Activated CD4-positive, alpha-beta memory T cell treated with anti-CD3 and anti-CD28 coated beads, Interleukin-2, amount 10 ng/mL, durations not matched to agents 7 days and 5 days (primary cell): ENCODE measurements around the gene CEBPB. TPM values are rescaled to one million over a fixed set of nuclear protein-coding genes. Genes with fewer than 3 reads are reported as not detected.
A peak's percentile ranks its signal among the peaks of the same experiment; 100 is the strongest.
"Not testable (repeated sequence)": the region's sequence is repeated elsewhere in the genome, so short reads cannot be mapped to it uniquely, and the experiment has no call there.

Experiments
- CTCF ChIA-PET: fragments of 350-600 bp; sonication (Branson Sonifier 250); formaldehyde crosslinking; loops from one replicate; lab custom pipeline; 2021; ENCODE audit warnings: antibody characterized with exemption, inconsistent platforms; lab: Charles Lee
- POLR2A ChIA-PET: fragments of 350-600 bp; sonication (Branson Sonifier 250); formaldehyde crosslinking; loops from one replicate; lab custom pipeline; 2021; ENCODE audit warnings: antibody characterized with exemption; lab: Charles Lee
- DNase-seq: peaks from one replicate; pipeline ENCODE4 v3.0.0-alpha.2; 2020
- H3K27ac Mint-ChIP-seq: one replicate; pipeline ENCODE4 v1.8.0; 2021; ENCODE audit warnings: mild to moderate bottlenecking, mixed read lengths
- H3K27me3 Mint-ChIP-seq: one replicate; pipeline ENCODE4 v1.8.0; 2021; ENCODE audit warnings: mixed read lengths
- H3K36me3 Mint-ChIP-seq: one replicate; pipeline ENCODE4 v1.8.0; 2021; ENCODE audit warnings: low read depth, mixed read lengths
- H3K4me1 Mint-ChIP-seq: one replicate; pipeline ENCODE4 v1.8.0; 2021; ENCODE audit warnings: mixed read lengths
- H3K4me3 Mint-ChIP-seq: one replicate; pipeline ENCODE4 v1.8.0; 2021; ENCODE audit warnings: mild to moderate bottlenecking, mixed read lengths
- H3K9me3 Mint-ChIP-seq: one replicate; pipeline ENCODE4 v1.8.0; 2021; ENCODE audit warnings: mixed read lengths
- total RNA-seq, 2 experiments: library from RNA; stranded (reverse); gene quantifications; one replicate each; pipeline ENCODE4 v1.2.3, GENCODE V29; 2021

CEBPB gene
- total RNA-seq, 2 experiments from 2014 or later, result 36.5 to 37.5 TPM

GRCh38 chr20:50152394-50153152 lies 38.1 kb upstream of the CEBPB start:
- H3K27ac Mint-ChIP-seq, result peak overlapping the region; percentile 76
- peaks cover 60% of the 10 kb centered on the region for H3K4me1 Mint-ChIP-seq
- H3K27me3 Mint-ChIP-seq, result no peaks in the 10 kb centered on the region
- no peak for DNase-seq
- peak overlapping the region; percentile 81 for H3K4me3 Mint-ChIP-seq
- H3K36me3 Mint-ChIP-seq, result peaks cover 40% of the 10 kb centered on the region
- ChIA-PET POLR2A (interaction anchor here (0.7 to 4.5 kb wide), 13 partner anchors 8 to 364 kb away, joined by 3 to 73 read pairs (median 8); partner anchors contain the start of gene UBE2V1), CTCF (interaction anchor here (1.0 to 5.1 kb wide), 10 partner anchors 13 to 174 kb away, joined by 3 to 55 read pairs (median 14); partner anchors contain the start of gene UBE2V1)
- no peaks in the 10 kb centered on the region for H3K9me3 Mint-ChIP-seq

GRCh38 chr20:50153153-50153499 lies 37.5 kb upstream of the CEBPB start:
- Mint-ChIP-seq H3K27ac (peak overlapping the region; percentile 76), H3K9me3 (no peaks in the 10 kb centered on the region), H3K36me3 (peaks cover 35% of the 10 kb centered on the region), H3K4me1 (peaks cover 54% of the 10 kb centered on the region), H3K27me3 (no peaks in the 10 kb centered on the region), H3K4me3 (peak overlapping the region; percentile 81)
- ChIA-PET CTCF (interaction anchor here (0.6 to 5.1 kb wide), 15 partner anchors 9 to 330 kb away, joined by 3 to 55 read pairs (median 7); partner anchors contain the start of genes RNF114 and UBE2V1), POLR2A (interaction anchor here (0.6 to 4.5 kb wide), 17 partner anchors 8 to 363 kb away, joined by 3 to 73 read pairs (median 7); partner anchors contain the start of gene UBE2V1)
- no peak for DNase-seq

- CTCF ChIA-PET, result interaction anchor here (0.6 to 5.1 kb wide), 17 partner anchors 10 to 330 kb away, joined by 3 to 55 read pairs (median 7); partner anchors contain the start of genes RNF114 and UBE2V1
- peak; percentile 88 for DNase-seq
- H3K27ac Mint-ChIP-seq, result peak within 1 kb of the TSS; percentile 78
- POLR2A ChIA-PET, result interaction anchor here (0.6 to 4.5 kb wide), 16 partner anchors 9 to 330 kb away, joined by 3 to 73 read pairs (median 8); partner anchors contain the start of gene UBE2V1
- H3K36me3 Mint-ChIP-seq, result peaks cover 29% of the 10 kb centered on the region
- H3K4me3 Mint-ChIP-seq, result peak within 1 kb of the TSS; percentile 81
- H3K4me1 Mint-ChIP-seq, result peaks cover 48% of the 10 kb centered on the region
- no peaks in the 10 kb centered on the region for H3K27me3 Mint-ChIP-seq
- H3K9me3 Mint-ChIP-seq, result no peaks in the 10 kb centered on the region
Observed at GRCh38 chr20:50153500-50154377, 36.9 kb upstream of the CEBPB start, which contains the start of gene PEDS1. Gene PEDS1 (minus strand): TSS chr20:50153723. CDS start chr20:50153637, 86 bp downstream.

- H3K27ac Mint-ChIP-seq, CTCF ChIA-PET, H3K27me3 Mint-ChIP-seq, H3K9me3 Mint-ChIP-seq, DNase-seq, H3K4me3 Mint-ChIP-seq, H3K36me3 Mint-ChIP-seq: not testable (repeated sequence)
- peaks cover 12% of the 10 kb centered on the region for H3K4me1 Mint-ChIP-seq
- POLR2A ChIA-PET, result interaction anchor here (1.9 kb wide), 1 partner anchor 8 kb away, joined by 13 read pairs; the partner anchor contains the start of gene PEDS1
Observed at GRCh38 chr20:50161494-50161893, 29.1 kb upstream of the CEBPB start.

- Mint-ChIP-seq H3K27ac (no peak overlapping the region), H3K9me3 (no peaks in the 10 kb centered on the region), H3K4me3 (no peak overlapping the region), H3K36me3 (no peaks in the 10 kb centered on the region), H3K4me1 (peaks cover 12% of the 10 kb centered on the region), H3K27me3 (peaks cover 7% of the 10 kb centered on the region)
- ChIA-PET POLR2A (interaction anchor here (1.9 kb wide), 1 partner anchor 10 kb away, joined by 13 read pairs; the partner anchor contains the start of gene PEDS1), CTCF (no interaction called here)
- DNase-seq, result no peak
Observed at GRCh38 chr20:50163570-50164317, 26.9 kb upstream of the CEBPB start.

GRCh38 chr20:50165684-50166554 lies 24.7 kb upstream of the CEBPB start:
- POLR2A ChIA-PET, result interaction anchor here (1.0 to 2.0 kb wide), 12 partner anchors 12 to 197 kb away, joined by 3 to 28 read pairs (median 4); partner anchors contain the start of genes CEBPB, PEDS1 and UBE2V1

GRCh38 chr20:50169329-50169823 lies 21.3 kb upstream of the CEBPB start:
- peak; percentile 85 for DNase-seq
- Mint-ChIP-seq H3K4me3 (no peak overlapping the region), H3K9me3 (no peaks in the 10 kb centered on the region), H3K36me3 (no peaks in the 10 kb centered on the region), H3K27me3 (peaks cover 9% of the 10 kb centered on the region), H3K4me1 (peaks cover 17% of the 10 kb centered on the region), H3K27ac (no peak overlapping the region)
- ChIA-PET POLR2A (interaction anchor here (1.1 to 1.9 kb wide), 5 partner anchors 16 to 58 kb away, joined by 5 to 11 read pairs (median 7); partner anchors contain the start of gene PEDS1), CTCF (interaction anchor here (0.6 to 5.5 kb wide), 26 partner anchors 9 to 973 kb away, joined by 3 to 157 read pairs (median 4); partner anchors contain the start of genes PEDS1 and UBE2V1)

More at GRCh38 chr20:50165684-50166554, 24.7 kb upstream of the CEBPB start:
- H3K27me3 Mint-ChIP-seq, result peaks cover 4% of the 10 kb centered on the region
- peak overlapping the region; percentile 76 for H3K4me3 Mint-ChIP-seq
- H3K4me1 Mint-ChIP-seq, result peaks cover 16% of the 10 kb centered on the region
- no peaks in the 10 kb centered on the region for H3K9me3 Mint-ChIP-seq
- CTCF ChIA-PET, result interaction anchor here (0.9 to 5.5 kb wide), 13 partner anchors 10 to 187 kb away, joined by 3 to 157 read pairs (median 8); partner anchors contain the start of gene PEDS1
- DNase-seq, result peak; percentile 87
- H3K27ac Mint-ChIP-seq, result peak overlapping the region; percentile 84
- no peaks in the 10 kb centered on the region for H3K36me3 Mint-ChIP-seq

- ChIA-PET POLR2A (interaction anchor here (1.7 to 1.9 kb wide), 2 partner anchors 17 to 55 kb away, joined by 5 to 8 read pairs; partner anchors contain the start of gene PEDS1), CTCF (interaction anchor here (0.6 to 5.5 kb wide), 12 partner anchors 10 to 293 kb away, joined by 3 to 157 read pairs (median 7); partner anchors contain the start of gene PEDS1)
- Mint-ChIP-seq H3K4me1 (peaks cover 13% of the 10 kb centered on the region), H3K9me3 (no peaks in the 10 kb centered on the region), H3K27me3 (peaks cover 9% of the 10 kb centered on the region), H3K27ac (no peak overlapping the region), H3K36me3 (no peaks in the 10 kb centered on the region), H3K4me3 (no peak overlapping the region)
- DNase-seq, result no peak
Observed at GRCh38 chr20:50170549-50171220, 19.9 kb upstream of the CEBPB start.

- H3K4me1 Mint-ChIP-seq, result peaks cover 5% of the 10 kb centered on the region
- no peak for DNase-seq
- no peaks in the 10 kb centered on the region for H3K9me3 Mint-ChIP-seq
- no peak overlapping the region for H3K4me3 Mint-ChIP-seq
- ChIA-PET CTCF (interaction anchor here (1.4 to 5.3 kb wide), 5 partner anchors 8 to 193 kb away, joined by 3 to 44 read pairs (median 12); partner anchors contain the start of gene PEDS1), POLR2A (no interaction called here)
- H3K27ac Mint-ChIP-seq, result no peak overlapping the region
- H3K36me3 Mint-ChIP-seq, result no peaks in the 10 kb centered on the region
- H3K27me3 Mint-ChIP-seq, result peaks cover 9% of the 10 kb centered on the region
Observed at GRCh38 chr20:50172347-50173013, 18.1 kb upstream of the CEBPB start.

GRCh38 chr20:50174456-50174855 lies 16.2 kb upstream of the CEBPB start:
- POLR2A ChIA-PET, result no interaction called here
- CTCF ChIA-PET, result interaction anchor here (0.7 to 1.4 kb wide), 3 partner anchors 103 to 196 kb away, joined by 4 read pairs; no protein-coding TSS in a partner anchor
- Mint-ChIP-seq H3K27me3 (peaks cover 8% of the 10 kb centered on the region), H3K4me3 (no peak overlapping the region), H3K27ac (no peak overlapping the region), H3K4me1 (peaks cover 2% of the 10 kb centered on the region), H3K9me3 (no peaks in the 10 kb centered on the region), H3K36me3 (no peaks in the 10 kb centered on the region)
- DNase-seq, result no peak
